Neutrophil (primary cell): ENCODE measurements around the gene RAB11FIP5.

Experiments
- H3K27ac ChIP-seq: fragments of 200-600 bp; sonication (generic); 2 replicates; pipeline ENCODE4 v1.5.1; 2016; ENCODE audit warnings: mild to moderate bottlenecking, moderate library complexity
- H3K27me3 ChIP-seq: fragments of 200-600 bp; sonication (generic); 2 replicates; pipeline ENCODE4 v1.6.0; 2016; ENCODE audit warnings: mild to moderate bottlenecking
- H3K36me3 ChIP-seq: fragments of 200-600 bp; sonication (generic); 2 replicates; pipeline ENCODE4 v1.5.1; 2017
- H3K4me1 ChIP-seq, 2 experiments: fragments of 200-600 bp in 1 of 2; sonication (generic) in 1 of 2; 1 replicate in 1 of 2; 2 replicates in 1 of 2; pipeline versions ENCODE4 v1.5.1 to v1.6.1; 2013 to 2016; ENCODE audit warnings: low read depth in 1 of 2, low read length in 1 of 2, mild to moderate bottlenecking in 1 of 2, moderate library complexity in 1 of 2; ENCODE audit not compliant: control insufficient read depth in 1 of 2, insufficient read depth in 1 of 2
- H3K4me3 ChIP-seq, 2 experiments: fragments of 200-600 bp in 1 of 2; sonication (generic) in 1 of 2; 1 replicate in 1 of 2; 2 replicates in 1 of 2; pipeline ENCODE4 v1.5.1; 2013 to 2016; ENCODE audit warnings: low read depth in 1 of 2, low read length in 1 of 2, mild to moderate bottlenecking in 1 of 2, moderate library complexity in 1 of 2
- H3K9me3 ChIP-seq: fragments of 200-600 bp; sonication (generic); 2 replicates; pipeline ENCODE4 v1.5.1; 2016
- CTCF ChIP-seq: fragments of 200-600 bp; sonication (generic); IDR thresholded peaks from 2 replicates; pipeline ENCODE4 v1.5.1; 2016; ENCODE audit warnings: antibody characterized with exemption

The RAB11FIP5 gene

GRCh38 chr2:73027340-73027739 lies 85.4 kb downstream of the RAB11FIP5 start:
- TF ChIP-seq CTCF = no peak
- Histone ChIP-seq H3K27me3 (no peaks in the 10 kb centered on the region), H3K36me3 (peaks cover 23% of the 10 kb centered on the region), H3K27ac (no peak overlapping the region), H3K4me3 (no peak overlapping the region), H3K4me1 (peaks cover 21% of the 10 kb centered on the region in 2 experiments), H3K9me3 (no peaks in the 10 kb centered on the region)

- TF ChIP-seq CTCF = no peak
- peaks cover 0 to 4% of the 10 kb centered on the region in 2 experiments for H3K4me1 ChIP-seq
- H3K27ac ChIP-seq = no peak overlapping the region
- no peaks in the 10 kb centered on the region for H3K27me3 ChIP-seq
- H3K4me3 ChIP-seq = no peak overlapping the region
- H3K9me3 ChIP-seq = no peaks in the 10 kb centered on the region
- H3K36me3 ChIP-seq = peaks cover 53% of the 10 kb centered on the region
Observed at GRCh38 chr2:73023497-73023896, 89.3 kb downstream of the RAB11FIP5 start.
